Hepatocyte (in vitro differentiated cells): ENCODE results near the gene GGT6.

Experiments used
- EZH2 ChIP-seq: fragments of 200-600 bp; sonication (generic); IDR thresholded peaks from 2 replicates; pipeline ENCODE4 v1.6.1; 2016; ENCODE audit warnings: antibody characterized with exemption, mild to moderate bottlenecking, borderline replicate concordance
- EZH2phosphoT487 ChIP-seq: fragments of 200-600 bp; sonication (generic); IDR thresholded peaks from one replicate; pipeline ENCODE4 v1.6.1; 2018; ENCODE audit warnings: antibody characterized with exemption, mild to moderate bottlenecking, low read depth, moderate library complexity; ENCODE audit not compliant: unreplicated experiment, severe bottlenecking
- TF ChIP-seq, protein P1 (sequence below): fragments of 200-600 bp; sonication (generic); IDR thresholded peaks from 2 replicates; pipeline ENCODE4 v1.5.1; 2016; ENCODE audit warnings: antibody characterized with exemption, mild to moderate bottlenecking; ENCODE audit not compliant: poor library complexity

DNA sequence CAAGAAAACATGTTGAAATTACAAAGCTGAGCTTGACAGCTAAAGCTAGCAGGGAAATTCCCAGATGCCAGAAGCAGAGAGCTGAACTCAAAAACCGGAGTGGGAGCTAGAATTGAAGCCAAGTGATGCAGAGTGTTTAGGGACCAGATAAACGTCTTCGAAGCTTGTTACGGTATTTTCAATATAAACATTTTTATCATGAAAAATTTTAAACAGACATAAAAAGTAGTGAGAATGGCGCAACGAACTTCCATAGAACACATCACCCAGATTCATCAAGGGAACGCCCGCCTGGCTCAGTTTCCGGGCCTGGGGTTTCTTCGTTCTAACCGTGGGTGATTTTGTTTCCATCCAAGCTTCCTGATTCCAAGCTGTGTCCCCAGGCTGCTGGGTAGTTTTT, 43.6 kb downstream of the GGT6 start:
- TF ChIP-seq, protein P1, sequence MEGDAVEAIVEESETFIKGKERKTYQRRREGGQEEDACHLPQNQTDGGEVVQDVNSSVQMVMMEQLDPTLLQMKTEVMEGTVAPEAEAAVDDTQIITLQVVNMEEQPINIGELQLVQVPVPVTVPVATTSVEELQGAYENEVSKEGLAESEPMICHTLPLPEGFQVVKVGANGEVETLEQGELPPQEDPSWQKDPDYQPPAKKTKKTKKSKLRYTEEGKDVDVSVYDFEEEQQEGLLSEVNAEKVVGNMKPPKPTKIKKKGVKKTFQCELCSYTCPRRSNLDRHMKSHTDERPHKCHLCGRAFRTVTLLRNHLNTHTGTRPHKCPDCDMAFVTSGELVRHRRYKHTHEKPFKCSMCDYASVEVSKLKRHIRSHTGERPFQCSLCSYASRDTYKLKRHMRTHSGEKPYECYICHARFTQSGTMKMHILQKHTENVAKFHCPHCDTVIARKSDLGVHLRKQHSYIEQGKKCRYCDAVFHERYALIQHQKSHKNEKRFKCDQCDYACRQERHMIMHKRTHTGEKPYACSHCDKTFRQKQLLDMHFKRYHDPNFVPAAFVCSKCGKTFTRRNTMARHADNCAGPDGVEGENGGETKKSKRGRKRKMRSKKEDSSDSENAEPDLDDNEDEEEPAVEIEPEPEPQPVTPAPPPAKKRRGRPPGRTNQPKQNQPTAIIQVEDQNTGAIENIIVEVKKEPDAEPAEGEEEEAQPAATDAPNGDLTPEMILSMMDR: no peak
- TF ChIP-seq EZH2: no peak
- TF ChIP-seq EZH2phosphoT487: no peak
